ENCODE data around the gene FRY.

- TF ChIP-seq POLR2AphosphoS5 (IDR thresholded peaks at IDR 0.05; ENCODE audit: borderline replicate concordance, low read depth, low read length), result no peak
- TF ChIP-seq EZH2 (IDR thresholded peaks at IDR 0.05), result no peak
- TF ChIP-seq FOXP2 (optimal IDR thresholded peaks at IDR 0.05; ENCODE audit: control extremely low read depth, extremely low read length, insufficient read depth), result no peak
Observed at GRCh38 chr13:32330441-32330840, 298.9 kb downstream of the FRY start.
